Peyer's patch (tissue), 4 donors: ENCODE data around the gene DIO3.

Source experiments
- POLR2A ChIP-seq, 2 donors: fragments of 450-650 bp; IDR thresholded peaks; one replicate each; pipeline ENCODE4 v1.5.1; 2017; ENCODE audit warnings: antibody characterized with exemption in 2 of 2, mild to moderate bottlenecking in 2 of 2, moderate library complexity in 2 of 2
- TF ChIP-seq, protein P1 (sequence below), 6 experiments: fragments of 450-650 bp in 4 of 6; fragments of 200-600 bp in 2 of 6; sonication (generic) in 1 of 6; IDR thresholded peaks; one replicate each; pipeline ENCODE4 v1.5.1; 2017 to 2019; ENCODE audit warnings: antibody characterized with exemption in 6 of 6, mild to moderate bottlenecking in 3 of 6, moderate library complexity in 1 of 6

GRCh38 chr14:101599234-101599885, 38.1 kb downstream of the DIO3 start:
- TF ChIP-seq, protein P1, sequence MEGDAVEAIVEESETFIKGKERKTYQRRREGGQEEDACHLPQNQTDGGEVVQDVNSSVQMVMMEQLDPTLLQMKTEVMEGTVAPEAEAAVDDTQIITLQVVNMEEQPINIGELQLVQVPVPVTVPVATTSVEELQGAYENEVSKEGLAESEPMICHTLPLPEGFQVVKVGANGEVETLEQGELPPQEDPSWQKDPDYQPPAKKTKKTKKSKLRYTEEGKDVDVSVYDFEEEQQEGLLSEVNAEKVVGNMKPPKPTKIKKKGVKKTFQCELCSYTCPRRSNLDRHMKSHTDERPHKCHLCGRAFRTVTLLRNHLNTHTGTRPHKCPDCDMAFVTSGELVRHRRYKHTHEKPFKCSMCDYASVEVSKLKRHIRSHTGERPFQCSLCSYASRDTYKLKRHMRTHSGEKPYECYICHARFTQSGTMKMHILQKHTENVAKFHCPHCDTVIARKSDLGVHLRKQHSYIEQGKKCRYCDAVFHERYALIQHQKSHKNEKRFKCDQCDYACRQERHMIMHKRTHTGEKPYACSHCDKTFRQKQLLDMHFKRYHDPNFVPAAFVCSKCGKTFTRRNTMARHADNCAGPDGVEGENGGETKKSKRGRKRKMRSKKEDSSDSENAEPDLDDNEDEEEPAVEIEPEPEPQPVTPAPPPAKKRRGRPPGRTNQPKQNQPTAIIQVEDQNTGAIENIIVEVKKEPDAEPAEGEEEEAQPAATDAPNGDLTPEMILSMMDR (IDR thresholded peaks at IDR 0.05) = no peak
- no peak for TF ChIP-seq POLR2A (IDR thresholded peaks at IDR 0.05)
